ENCODE results near the gene MTMR3. TPM values are rescaled to one million over a fixed set of nuclear protein-coding genes. Genes with fewer than 3 reads are reported as not detected.

MTMR3 gene
- total RNA-seq, 1 donor from 2014 or later: 81.3 TPM

GRCh38 chr22:29916007-29916544 is 33.1 kb downstream of the MTMR3 start:
- DNase-seq (ENCODE audit: low spot score): no peak

GRCh38 chr22:29917052-29917902 is 34.3 kb downstream of the MTMR3 start:
- no peak for DNase-seq (ENCODE audit: low spot score)

GRCh38 chr22:29925402-29925801 is 42.4 kb downstream of the MTMR3 start:
- no peak for DNase-seq (ENCODE audit: low spot score)

DNA sequence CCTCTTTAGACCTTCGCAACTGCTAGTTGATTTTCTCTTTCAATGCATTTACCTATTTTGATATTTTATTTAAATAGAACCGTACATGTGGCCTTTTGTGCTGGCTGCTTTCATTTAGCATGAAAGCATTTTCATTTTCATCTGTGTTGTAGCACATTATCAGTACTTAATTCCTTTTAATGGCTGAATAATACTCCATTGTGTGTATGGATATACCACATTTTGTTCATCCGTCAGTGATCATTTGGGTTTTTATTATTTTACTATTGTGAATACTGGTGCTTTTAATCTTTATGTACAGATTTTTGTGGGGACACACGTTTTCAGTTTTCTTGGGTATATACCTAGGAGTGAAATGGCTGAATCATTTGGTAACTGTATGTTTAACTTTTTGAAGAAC is 43.1 kb downstream of the MTMR3 start:
- DNase-seq (ENCODE audit: low spot score): no peak

GRCh38 chr22:29932136-29932535 is 49.2 kb downstream of the MTMR3 start:
- DNase-seq (ENCODE audit: low spot score): no peak

DNA sequence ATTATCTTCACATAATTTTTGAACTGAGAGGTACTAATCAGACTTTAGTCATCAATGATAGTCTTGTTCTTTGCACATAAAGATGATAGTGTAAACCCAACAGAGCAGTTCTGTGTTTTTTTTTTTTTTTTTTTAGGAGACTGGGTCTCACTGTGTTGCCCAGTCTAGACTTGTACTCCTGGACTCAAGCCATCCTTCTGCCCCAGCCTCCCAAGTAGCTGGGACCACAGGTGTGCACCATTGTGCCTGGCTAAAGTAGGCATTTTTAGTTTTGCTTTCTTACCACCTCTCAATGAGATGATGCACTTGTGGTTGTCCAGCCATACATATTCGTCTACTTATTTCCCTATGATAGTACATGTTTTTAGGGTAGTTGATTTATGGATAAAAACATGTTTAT is 50.6 kb downstream of the MTMR3 start:
- DNase-seq (ENCODE audit: low spot score): no peak

- DNase-seq (ENCODE audit: low spot score): no peak
Observed at GRCh38 chr22:29934596-29934995, 51.6 kb downstream of the MTMR3 start.

- DNase-seq (ENCODE audit: low spot score): no peak
Observed at GRCh38 chr22:29936186-29936585, 53.2 kb downstream of the MTMR3 start.

DNA sequence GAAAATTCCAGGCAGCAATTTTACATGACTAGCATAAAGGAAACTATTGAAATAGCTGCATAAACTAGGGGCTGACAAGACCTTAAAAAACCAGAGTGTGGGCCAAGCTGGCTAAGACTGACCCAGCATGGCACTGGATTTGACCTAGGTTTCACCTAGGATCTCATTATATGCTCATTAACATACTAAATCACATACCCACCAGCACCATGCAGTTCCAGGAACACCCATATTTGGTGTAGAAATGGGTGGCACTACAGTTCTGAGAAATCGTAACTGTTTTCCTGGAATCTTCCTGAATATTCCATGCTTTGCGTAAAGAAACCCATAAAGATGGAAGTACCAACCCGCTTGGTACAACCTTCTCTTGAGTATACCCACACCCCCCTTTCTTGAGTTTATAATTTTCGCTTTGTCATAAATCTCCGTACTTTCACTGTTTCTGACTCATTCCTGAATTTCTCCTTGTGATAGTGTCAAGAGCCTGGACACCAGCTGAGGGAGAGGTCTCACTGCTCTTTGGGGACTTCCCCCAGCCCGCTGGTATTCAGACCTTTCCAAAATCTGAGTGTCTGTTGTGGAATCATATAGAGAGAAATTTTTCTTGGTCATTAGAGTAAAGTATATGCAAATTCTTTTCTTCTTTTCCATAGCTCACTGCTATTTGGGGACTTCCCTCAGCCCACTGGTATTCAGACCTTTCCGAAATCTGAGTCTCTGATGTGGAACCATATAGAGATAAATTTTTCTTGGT is 55.1 kb downstream of the MTMR3 start:
- no peak for DNase-seq (ENCODE audit: low spot score)

DNA sequence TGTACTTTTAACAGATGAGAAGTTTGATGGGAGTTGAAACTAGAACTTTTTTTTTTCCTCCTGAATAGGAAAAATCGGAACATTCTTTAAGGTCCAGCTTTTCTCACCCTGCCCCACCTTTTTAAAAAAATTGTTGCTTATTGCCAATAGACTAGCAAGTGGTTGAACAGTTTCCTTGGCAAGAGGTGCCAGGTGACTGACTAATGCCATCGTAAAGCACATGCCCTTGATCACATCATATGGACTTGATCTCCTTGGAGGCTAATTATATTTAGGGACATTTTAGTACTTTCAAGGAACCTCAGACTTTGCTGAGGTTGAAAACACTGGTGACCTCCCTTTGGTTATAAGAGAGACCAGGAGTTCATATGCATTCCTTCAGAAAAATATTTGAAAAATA is 57.6 kb downstream of the MTMR3 start:
- no peak for DNase-seq (ENCODE audit: low spot score)

DNA sequence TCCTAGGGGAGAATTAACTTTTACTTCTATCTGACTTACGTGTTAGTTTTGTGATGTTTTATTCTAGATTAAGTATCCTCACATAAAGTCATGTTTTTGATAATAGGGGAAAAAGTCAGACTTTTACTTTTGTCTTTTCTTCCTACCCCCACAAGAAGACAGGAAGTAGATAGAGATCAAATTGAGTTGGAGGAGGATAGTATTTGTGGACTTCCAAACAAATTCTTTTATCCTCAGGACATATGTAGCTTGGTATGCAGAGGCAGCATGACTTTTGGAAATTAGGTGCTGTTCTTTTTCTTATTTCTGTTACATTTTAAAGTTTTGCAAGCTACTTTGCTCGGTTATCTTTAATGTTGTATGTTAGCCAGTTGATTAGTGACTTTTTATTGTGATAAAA is 61.4 kb downstream of the MTMR3 start:
- no peak for DNase-seq (ENCODE audit: low spot score)

- DNase-seq (ENCODE audit: low spot score): no peak
Observed at GRCh38 chr22:29945435-29945834, 62.5 kb downstream of the MTMR3 start.

DNA sequence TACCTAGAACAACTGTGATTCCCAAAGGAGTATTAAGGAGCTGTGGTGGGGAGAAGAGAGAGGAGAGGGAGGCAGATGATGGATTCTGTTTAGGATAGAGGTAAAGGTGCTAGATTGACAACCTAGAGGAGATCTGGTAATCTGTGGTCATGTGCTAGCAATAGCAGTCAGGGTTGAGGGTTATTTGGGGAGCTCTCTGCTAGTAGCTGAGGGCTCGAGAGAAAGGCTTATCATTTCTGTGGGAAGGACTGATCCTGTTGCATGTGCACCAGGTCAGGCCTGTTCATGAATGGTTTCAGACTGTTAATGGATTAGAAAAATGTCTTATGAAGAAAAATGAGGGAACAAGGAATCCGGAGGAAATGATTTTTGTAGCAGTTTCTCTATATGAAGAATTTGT is 63.2 kb downstream of the MTMR3 start:
- no peak for DNase-seq (ENCODE audit: low spot score)

DNA sequence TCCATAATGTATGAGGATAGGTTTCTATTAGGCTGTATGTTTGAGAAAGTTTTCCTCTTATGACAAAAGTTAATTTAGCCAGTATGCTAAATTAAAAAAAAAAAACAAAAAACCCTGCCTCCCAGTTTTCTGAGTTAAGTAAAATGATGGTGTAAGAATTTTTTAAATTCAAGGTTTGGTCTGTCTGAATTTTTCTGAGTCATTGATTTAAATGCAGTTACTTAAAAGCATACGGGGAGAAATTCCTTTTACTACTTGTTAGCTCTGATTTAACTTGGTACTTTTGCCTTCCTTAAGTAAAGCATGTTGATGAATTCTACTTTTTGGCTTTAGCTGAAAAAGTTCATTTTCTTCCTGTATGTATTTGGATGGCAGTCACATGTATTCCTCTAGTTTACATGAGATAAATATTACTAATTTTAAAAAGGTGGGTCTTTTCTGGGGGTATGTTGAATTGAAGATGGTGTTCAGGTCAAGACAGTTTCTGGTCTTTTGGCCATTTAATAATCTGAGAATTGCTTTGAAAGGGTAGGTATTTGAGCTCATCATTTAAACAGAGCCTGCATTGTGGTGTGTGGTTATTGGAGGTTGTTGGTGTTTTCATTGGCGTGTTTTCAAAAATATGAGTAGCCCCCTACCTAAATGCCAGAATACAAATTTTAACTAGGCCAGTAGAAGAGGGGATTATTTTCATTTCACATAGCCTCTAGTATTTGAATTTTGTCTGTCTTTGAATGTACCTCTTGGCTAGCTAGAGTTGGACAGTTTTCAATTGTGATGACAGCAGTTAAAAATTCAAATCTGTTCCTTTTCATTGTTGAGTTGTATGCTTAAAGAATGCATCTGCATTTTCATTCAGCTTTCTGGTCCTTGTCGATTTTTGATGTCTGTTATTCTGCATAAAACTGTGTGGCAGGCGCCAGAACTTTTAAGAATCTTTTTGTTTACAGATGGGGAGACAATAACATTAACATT is 64.7 kb downstream of the MTMR3 start:
- no peak for DNase-seq (ENCODE audit: low spot score)

GRCh38 chr22:29948385-29948769 is 65.4 kb downstream of the MTMR3 start:
- DNase-seq (ENCODE audit: low spot score): no peak

GRCh38 chr22:29949872-29950271 is 66.9 kb downstream of the MTMR3 start:
- DNase-seq (ENCODE audit: low spot score): no peak

GRCh38 chr22:29951791-29952413 is 68.9 kb downstream of the MTMR3 start:
- DNase-seq (ENCODE audit: low spot score): no peak

- DNase-seq (ENCODE audit: low spot score): no peak
Observed at GRCh38 chr22:29954203-29954855, 71.4 kb downstream of the MTMR3 start.

- no peak for DNase-seq (ENCODE audit: low spot score)
Observed at GRCh38 chr22:29956680-29957079, 73.7 kb downstream of the MTMR3 start.

DNA sequence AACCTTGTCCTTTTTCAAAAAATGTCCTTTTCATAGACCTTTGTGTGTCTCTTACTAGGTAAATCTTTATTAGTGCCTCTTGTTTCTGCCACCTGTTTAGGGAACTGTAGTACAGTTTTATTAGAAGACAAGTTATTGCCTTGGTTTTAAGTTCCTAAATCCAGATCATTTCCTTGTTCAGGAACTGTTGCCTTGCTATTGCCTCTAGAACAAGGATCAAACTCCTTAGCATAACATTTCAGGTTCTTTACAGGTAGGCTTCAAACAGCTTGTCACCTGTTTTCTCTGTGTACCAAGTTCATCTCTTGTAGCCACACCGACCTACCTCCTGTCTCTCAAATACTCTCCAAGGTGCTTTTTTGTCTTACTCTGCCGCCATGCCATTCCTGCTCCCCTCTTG is 75.2 kb downstream of the MTMR3 start:
- no peak for DNase-seq (ENCODE audit: low spot score)

DNA sequence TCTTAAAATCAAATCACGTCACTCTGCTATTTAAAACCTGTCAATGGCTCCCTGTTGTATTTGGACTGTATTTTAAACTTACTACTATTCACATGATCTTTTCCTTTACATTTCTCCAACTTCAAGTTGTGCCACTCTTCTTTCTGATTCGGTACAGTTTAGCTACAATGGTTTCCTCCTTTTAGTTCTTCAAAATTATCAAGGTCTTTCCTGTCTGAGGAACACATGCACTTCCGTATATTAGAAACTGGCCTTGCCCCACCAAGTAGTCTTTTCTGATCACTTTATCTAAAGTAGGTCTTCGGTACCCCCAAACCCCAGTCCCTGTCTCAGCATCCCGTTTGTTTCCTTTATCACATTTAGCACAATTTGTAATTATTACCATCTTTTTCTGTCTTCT is 81.8 kb downstream of the MTMR3 start:
- no peak for DNase-seq (ENCODE audit: low spot score)
